NCI-H2196 (cell line): Measurements from ENCODE around the gene SURF1.
"Not testable (repeated sequence)": the region's sequence is repeated elsewhere in the genome, so short reads cannot be mapped to it uniquely, and the experiment has no call there.

Experiments
- DNase-seq: peaks from one replicate; lab custom pipeline; 2025; ENCODE audit not compliant: unreplicated experiment; lab: John Stamatoyannopoulos, UW

The SURF1 gene

DNA sequence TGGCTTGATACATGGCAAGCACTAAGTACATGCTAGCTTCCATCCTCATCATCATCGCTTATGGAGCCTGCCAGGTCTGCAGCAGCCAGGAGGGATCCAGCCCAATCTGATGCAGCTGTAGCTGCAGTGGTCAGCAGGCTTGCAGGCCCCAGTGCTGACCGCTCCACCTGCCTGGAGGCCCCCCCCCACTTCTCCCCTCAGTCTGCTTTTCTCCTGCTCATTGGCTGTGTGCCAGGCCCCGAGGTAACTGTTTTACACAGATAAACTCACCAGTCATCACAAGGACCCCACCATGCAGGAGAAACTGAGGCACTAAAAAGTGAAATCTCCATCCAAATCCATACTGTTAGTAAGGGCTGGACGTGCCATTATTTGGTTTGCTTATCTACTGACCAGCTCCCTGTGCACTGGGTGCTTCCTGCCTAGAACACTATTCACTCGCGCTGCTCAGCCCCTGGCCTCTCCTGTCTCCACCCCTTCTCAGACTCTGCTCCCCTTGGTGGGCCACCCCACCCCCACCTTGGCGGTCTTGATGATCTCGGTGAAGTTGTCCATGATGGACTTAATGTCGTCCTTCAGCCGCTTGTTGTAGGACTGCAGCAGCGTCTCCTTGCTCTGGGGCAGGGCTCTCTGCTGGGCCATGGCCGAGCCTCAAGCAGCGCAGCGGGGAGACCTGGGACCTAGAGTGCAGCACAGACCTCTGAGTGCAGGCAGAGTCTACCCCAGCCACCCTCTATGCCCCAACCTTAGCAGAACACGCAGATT, 10.1 kb downstream of the SURF1 start:
- no peak for DNase-seq

DNA sequence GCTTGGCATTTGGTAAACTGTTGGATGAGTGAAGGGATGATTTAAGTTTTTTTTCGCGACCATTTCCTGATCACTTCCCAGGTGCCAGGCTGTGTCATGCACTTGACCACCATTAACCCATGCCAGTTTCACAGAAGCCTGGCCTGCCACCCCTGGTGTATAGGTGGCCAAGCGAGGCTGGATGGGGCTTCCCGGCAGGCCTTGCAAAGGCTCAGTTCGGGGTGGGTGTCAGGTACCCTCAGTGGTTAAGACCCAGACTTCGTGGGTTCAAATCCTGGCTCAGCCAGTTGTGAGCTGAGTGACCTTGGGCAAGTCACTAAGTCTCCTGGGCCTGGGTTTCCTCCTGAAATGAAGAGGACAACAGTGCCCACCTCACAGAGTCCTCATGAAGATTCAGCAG, 10.7 kb downstream of the SURF1 start:
- DNase-seq, result no peak

DNA sequence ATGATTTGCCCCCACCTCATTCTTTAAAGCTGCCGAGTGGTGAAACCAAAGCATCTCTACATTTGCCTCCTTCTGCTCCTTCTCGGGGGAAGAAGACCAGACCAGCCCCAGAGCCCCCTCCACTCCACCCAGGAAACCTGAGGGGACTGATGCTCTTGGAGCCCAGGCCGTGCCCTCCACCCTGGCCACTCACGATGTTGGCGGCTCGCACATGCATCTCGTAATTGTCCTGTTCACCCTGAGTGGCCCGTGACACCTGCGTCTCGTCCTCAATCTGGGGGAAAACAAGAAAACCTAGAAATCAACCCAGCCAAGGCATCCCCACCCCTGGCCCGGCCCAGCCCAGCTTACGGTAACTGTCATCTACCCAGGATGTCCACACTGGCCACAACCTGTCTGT, 11.3 kb downstream of the SURF1 start:
- DNase-seq, result no peak

DNA sequence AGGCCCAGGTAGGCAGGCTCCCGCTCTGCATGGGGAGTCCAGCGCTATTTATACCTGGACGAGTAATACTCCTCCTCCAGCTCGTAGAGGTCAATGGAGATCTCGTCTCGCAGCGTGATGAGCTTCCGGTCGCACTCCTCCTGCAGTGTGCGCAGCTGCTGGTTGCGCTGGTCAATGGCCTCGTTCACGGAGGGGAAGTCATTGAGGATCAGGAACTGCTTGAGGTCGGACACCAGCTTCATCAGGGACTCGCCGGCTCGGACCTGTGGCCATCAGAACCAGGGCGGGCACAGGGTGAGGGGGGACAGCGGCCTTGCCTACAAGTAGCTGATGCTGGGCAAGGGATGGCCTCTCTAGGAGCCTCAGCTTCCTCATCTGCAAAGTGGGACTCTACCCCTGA, 12.2 kb downstream of the SURF1 start:
- no peak for DNase-seq

GRCh38 chr9:133342570-133342969, 13.7 kb downstream of the SURF1 start:
- DNase-seq, result no peak

- no peak for DNase-seq
Measured at GRCh38 chr9:133342069-133342406, 14.2 kb downstream of the SURF1 start.

GRCh38 chr9:133341369-133342068, 14.8 kb downstream of the SURF1 start:
- no peak for DNase-seq

DNA sequence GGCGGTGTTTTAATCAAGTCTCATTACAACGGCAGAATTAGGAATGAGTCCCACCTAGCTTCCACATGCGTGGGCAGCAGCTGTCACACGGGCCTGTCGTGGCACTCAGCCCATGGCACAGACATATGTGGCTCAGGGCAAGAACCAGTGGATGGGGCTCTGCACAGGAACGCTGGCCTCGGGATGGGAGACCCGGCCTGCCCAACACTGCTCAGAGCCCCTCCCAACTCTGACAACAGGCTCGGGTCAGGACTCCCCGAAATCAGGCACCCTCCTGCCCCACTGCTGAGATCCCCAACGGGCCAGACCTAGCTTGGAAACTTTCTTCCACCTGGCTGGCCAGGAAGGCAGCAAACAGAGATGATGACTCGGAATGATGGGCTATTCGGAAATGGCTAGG, 15.4 kb downstream of the SURF1 start:
- no peak for DNase-seq

DNA sequence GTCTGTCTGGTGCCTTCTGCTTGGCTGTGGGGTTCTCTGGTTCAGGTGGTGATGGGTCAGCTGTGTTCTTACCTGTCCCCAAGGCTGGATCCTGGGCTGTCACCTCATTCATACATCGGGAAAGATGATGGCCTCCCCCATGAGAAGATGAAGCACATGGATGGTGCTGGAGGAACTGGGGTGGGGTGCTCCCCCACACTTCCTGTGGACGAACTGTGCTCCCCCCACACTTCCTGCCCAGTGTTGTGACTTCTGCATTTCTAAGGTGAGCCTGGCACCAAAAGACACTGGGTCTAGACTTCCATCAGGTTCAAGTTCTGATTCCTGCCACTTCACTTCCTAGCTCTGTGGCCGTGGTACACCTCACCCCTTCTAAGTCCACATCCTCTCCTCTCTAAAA, 16.0 kb downstream of the SURF1 start:
- no peak for DNase-seq

DNA sequence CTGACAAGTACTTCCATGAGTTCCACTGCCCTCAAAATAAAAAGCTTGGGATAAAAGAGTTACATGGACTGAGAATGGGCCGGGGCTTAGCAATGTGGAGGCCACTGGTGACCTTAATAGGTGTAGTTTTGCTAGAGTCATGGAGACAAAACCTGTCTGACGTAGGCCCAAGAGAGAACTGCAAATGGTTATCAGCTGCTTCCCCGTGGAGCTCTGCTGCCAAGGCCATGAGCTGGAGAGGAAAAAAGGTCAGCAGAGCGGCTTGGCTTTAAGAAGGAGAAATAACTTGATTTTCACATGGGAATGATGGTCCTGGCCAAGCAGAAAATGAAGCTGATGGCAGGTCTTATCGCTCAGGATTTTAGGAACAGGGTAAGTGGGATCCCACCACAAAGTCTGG, 16.6 kb downstream of the SURF1 start:
- no peak for DNase-seq

DNA sequence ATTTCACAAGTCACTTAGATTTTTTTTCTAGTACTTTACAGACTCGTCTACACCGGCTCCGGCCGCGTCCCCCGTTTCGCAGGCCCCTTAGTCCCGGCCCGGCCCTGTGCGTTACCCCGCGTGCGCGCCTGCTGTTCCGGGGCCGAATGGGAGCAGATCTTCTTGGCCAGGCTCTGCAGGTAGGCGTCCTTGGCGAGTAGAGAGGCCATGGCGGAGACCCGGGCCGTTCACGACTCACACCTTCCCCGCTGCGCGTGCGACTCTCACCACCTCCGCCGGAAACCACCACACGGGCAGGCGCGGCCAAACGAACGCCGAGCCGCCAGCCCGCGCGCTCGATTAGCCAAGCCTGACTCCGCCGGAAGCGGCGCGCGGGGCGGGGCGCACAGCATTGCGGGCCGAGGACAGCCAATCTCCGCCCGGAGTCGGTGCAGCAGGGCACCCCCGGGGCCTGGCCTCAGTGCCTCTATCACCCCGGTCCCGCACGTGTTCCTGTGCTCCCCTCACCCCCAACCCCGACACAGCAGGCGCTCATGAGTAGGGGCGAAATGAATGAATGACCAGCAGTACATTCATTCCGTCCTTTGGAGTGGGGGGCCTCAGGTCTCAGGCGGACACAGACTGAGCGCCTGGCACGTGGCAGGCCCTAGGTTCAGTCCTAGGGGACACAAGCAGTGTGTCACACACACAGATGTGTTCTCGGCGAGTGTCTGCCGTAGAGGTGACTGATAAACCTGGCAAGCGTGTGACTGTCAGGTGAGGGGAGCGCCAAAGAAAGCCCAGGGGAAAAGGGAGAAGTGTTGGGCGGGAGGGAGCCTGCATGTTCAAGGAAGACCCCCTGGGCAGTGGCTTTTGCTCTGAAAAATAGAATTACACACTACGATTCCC, 20.1 kb downstream of the SURF1 start, which contains the start of gene SURF6:
SURF6 (minus strand) TSS at position 265 of the 888 bp plus-strand sequence; CDS start at position 209, 56 bp downstream.
- DNase-seq, result peak; percentile 95

DNA sequence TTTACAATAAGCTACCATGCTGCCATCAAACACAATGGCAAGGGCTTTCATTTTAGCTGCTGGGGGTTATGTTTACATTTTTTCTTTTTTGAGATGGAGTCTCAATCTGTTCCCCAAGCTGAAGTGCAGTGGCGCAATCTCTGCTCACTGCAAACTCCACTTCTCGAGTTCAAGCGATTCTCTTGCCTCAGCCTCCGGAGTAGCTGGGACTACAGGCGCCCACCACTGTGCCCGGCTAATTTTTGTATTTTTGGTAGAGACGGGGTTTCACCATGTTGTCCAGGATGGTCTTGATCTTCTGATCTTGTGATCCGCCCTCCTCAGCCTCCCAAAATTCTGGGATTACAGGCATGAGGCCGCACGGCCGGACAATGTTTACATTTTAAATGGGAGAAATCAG, 21.4 kb downstream of the SURF1 start:
- not testable (repeated sequence) for DNase-seq

DNA sequence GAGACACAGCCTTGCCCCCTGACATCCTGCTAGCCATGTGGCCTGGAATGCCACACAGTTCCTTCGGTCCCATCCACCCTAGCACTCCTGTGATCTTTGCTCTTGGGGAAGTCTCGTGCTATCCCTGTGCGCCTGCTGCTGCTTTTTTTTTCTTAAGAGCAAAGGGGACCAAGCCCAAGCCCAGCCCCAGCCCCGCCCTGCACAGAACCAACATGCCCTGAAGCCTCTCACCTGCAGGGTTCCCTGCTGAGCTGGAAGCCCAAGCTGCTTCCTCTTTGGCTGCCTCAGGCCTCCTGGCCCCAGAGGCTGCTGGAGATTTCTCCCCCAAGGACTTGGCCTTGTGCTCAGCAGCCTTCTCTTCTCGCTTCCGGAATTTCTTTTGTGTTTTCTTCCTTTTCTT, 22.1 kb downstream of the SURF1 start:
- DNase-seq, result peak; percentile 14

DNA sequence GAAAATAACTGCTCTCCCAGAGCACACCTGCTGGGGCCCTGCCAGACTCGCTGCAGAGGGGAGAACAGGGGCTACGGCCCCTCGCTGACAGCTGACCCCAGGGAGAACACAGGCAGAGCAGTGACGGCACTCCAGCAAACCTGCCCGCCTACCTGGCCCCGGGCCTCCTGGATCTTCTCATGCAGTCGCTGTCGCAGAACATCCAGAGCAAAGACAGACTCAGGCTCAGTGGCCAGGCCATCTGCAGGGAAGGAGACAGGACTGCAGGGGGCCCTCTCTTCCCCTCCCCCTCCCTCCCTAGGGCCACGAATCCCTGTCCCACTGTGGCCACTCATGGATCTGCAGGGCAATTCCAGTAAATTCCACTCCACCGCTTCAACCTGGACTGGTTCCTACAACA, 22.7 kb downstream of the SURF1 start:
- no peak for DNase-seq

DNA sequence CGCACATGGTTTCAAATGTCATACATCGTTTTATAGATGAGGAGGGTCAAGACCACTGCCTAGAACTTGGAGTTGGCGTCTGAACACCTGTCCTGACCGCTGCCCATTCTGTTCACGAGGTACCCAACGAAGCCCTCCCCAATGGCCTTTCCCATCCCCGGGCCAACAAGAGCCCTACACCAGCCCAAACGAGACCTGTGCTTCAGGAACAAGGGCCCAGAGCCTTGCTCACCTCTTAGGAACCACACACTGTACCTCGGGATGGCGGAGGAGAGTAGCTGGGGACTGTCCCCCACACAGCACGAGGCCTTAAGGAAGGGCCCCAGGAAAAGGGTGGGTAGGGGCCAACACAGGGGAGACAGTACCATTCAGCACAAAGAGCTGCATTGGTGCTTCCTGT, 23.3 kb downstream of the SURF1 start:
- DNase-seq, result no peak

DNA sequence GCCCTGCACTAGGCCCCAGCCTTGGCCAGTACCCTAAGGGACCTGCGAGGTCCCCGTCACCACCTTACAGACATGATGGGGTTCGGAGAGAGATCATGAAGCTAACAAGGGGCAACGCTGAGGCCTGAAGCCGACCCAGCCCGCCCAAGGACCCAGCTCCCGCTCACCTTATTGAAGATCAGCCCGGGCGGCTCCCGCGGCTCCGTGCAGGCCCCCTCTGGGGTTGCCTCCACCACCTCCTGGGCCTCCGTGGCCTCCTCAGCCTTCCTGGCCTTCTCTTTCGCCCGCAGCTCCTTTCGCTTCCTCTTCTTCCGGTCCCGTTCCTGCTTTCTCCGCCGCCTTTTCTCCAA, 23.9 kb downstream of the SURF1 start:
- DNase-seq, result no peak

DNA sequence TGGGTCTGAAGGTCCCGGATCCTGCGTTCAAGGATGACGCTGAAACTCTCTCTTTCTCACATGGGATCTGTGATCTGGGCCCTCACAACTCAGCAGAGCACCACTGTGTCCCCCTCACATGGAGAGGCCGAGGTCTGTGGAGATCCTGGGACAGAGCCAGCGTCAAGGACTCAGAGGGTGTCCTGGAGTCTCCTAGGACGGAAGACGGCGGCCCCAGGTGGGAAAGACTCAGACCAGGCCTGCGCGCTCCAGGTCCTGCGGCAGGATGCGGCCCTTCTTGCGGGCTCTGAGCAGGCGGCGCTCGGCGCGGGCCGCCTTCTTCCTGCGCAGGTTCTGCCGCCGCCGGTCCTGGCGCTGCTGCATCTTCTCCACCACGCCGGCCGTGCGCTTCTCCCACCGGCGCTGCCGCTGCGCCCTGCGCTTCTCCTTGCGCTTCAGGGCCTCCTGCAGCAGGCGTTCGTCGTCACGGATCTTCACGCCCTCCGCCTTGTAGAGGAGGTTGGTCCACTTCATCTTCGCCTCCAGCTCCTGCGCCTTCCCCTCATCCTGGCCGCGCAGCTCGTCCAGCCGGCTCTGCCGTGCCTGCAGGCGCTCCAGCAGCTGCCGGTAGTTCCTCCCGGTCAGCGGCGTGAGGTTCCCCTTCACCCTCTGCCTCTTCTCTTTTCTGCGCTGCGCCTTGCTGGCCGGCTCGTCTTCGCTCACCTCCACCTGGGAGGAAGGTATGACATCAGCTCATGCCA, 24.5 kb downstream of the SURF1 start:
- no peak for DNase-seq

- no peak for DNase-seq
Measured at GRCh38 chr9:133331221-133331620, 25.1 kb downstream of the SURF1 start.

- not testable (repeated sequence) for DNase-seq
Measured at GRCh38 chr9:133329306-133330156, 26.8 kb downstream of the SURF1 start.

- DNase-seq, result no peak
Measured at GRCh38 chr9:133327834-133328484, 28.3 kb downstream of the SURF1 start.
